Airway epithelial cell (primary cell): ENCODE measurements around the gene MMD2. TPM values are rescaled to one million over a fixed set of nuclear protein-coding genes. Genes with fewer than 3 reads are reported as not detected.

Experiments used
- total RNA-seq: library from RNA; depleted of rRNA; stranded (reverse); fragments of >200 nt; gene quantifications from 2 replicates; pipeline ENCODE4 v1.2.3, GENCODE V29; 2015

MMD2 gene, protein sequence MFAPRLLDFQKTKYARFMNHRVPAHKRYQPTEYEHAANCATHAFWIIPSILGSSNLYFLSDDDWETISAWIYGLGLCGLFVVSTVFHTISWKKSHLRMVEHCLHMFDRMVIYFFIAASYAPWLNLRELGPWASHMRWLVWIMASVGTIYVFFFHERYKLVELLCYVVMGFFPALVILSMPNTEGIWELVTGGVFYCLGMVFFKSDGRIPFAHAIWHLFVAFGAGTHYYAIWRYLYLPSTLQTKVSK
- total RNA-seq, result not detected in 2 replicates

DNA sequence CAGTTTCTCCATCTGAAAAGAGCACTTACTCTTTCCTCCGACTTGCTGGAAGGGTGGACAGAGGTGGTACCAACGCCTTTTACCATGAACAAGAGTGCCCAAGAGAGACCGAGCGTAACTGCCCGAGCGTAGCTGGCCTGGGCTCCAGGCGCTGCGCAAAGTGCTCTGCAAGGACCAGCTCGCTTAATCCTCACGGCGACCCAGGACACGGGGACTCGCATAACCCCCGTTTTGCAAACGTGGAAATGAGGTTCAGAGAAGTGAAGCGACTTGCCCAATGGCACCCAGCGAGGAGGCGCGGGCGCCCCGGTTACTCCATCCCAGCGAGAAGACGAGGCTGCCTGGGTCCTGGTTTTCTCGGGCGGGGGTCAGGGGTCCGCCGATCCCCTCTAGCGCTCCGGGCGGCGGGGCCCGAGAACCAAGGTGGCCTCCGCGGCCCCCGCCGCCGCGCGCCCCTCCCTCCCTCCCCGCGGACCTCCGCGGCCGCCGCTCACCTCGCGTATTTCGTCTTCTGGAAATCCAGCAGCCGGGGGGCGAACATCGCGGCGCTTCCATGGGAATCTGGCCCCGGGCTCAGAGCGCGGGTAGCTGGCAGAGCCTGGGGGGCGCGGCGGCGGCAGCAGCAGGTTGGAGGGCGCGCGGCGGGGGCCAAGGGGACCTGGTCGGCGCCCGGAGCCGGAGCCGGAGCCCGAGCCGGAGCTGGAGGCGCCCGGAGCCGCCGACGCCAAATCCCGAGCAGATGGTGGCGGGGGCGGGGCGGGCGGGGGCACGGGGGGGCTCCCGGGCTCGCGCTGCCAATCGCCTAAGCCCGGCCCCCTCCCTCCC is at the start of gene MMD2:
Gene MMD2 (minus strand): TSS at position 711 of the 825 bp plus-strand sequence. CDS start 170 bp downstream, at position 541.

DNA sequence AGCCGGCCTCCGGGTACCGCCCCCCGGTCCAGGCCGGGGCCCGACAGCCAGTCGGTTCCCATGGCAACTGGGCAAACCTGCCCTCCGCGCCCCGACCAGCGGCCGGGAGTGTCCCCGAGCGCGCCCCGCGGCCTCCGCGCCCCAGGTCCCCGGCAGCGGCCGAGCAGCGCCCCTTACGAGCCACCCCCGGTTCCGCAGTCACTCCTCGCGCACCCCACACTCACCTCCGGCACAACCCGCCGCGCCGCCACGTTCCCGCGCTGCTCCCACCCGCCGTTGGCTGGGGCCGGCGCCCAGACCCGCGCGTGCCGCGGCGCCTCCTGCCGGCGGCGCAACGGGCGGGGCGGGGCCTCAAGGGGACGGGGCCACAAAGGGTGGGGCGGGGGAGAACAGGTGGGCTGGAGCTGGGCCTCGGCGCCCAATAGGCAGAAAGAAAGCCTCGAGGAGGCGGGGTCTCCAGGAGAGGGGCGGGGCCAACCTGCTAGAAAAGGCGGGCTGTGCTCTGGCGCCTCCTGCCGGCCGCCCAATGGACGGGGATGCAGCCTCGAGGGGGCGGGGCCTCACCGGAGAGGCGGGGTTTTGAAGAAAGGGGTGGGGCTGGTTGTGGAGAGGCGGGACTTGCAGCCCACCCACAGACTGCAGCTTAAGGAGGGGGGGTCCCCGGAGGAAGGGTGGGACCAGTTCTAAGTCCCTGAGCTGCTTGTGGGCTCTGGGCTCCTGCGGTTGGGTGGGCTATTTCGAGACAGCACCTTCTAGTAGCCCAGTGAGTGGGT is 75.4 kb downstream of the MMD2 start, which contains the start of gene RADIL:
Gene RADIL (minus strand): TSS at position 345 of the 773 bp plus-strand sequence. CDS start 5,577 bp downstream, outside the sequence.

DNA sequence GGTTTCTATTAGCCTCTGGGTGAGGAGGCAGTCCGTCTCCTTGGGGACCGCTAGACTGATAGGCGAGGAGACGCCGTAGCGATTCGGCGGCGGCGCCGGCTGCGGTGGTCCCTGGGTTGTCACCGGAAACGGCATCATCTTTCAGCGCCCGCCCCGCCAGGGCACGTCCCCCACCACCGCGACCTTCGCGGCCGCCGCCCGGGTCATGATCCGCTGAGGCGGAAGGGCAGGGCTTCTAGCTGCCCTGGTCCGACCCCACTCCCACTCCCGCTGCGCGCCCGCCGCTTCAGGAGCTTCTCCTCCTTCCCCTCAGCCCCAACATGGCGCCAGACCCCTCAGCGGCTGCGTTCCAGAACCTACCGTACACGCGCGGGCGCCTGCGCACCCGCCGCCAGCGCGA is 97.3 kb downstream of the MMD2 start, which contains the start of gene PAPOLB:
Gene PAPOLB (minus strand): TSS at position 358 of the 400 bp plus-strand sequence. CDS start 220 bp downstream, at position 138.

Other genes with a start within 250 kb of the MMD2 start
- 18.0 and 22.6 TPM in 2 replicates for gene AP5Z1, start 183.6 kb downstream of the MMD2 start, total RNA-seq
- gene PAPOLB, start 97.2 kb downstream of the MMD2 start, total RNA-seq, result not detected in 2 replicates
- 0.14 and 0.88 TPM in 2 replicates for gene RADIL, start 75.5 kb downstream of the MMD2 start, total RNA-seq
- gene RBAK, start 86.7 kb upstream of the MMD2 start, total RNA-seq, result 6.6 and 7.2 TPM in 2 replicates
- gene WIPI2, start 231.0 kb upstream of the MMD2 start, total RNA-seq, result 43.2 and 49.3 TPM in 2 replicates